Measurements from ENCODE around the gene C6orf47.

C6orf47 gene

GRCh38 chr6:31614684-31615578 is 45.6 kb downstream of the C6orf47 start, which contains the start of gene AIF1:
TSS of gene AIF1 (plus strand) at chr6:31615234. CDS start at chr6:31615330, 96 bp downstream.
- TF ChIP-seq CTCF (conservative IDR thresholded peaks at IDR 0.05), result no peak
- TF ChIP-seq ZFX (IDR thresholded peaks at IDR 0.05), result no peak
- H3K27ac ChIP-seq, result no peak within 1 kb of the TSS

GRCh38 chr6:31614075-31614619 is 46.4 kb downstream of the C6orf47 start:
- no peak overlapping the region for H3K27ac ChIP-seq
- TF ChIP-seq ZFX (IDR thresholded peaks at IDR 0.05) (no peak), CTCF (conservative IDR thresholded peaks at IDR 0.05) (no peak)

- TF ChIP-seq CTCF (conservative IDR thresholded peaks at IDR 0.05) (no peak), ZFX (IDR thresholded peaks at IDR 0.05) (no peak)
Observed at GRCh38 chr6:31610968-31611367, 49.6 kb downstream of the C6orf47 start.

GRCh38 chr6:31609519-31610406 is 50.8 kb downstream of the C6orf47 start:
- H3K27ac ChIP-seq, result no peak overlapping the region
- TF ChIP-seq CTCF (conservative IDR thresholded peaks at IDR 0.05), result no peak
- no peak for TF ChIP-seq ZFX (IDR thresholded peaks at IDR 0.05)

More at GRCh38 chr6:31610968-31611367, 49.6 kb downstream of the C6orf47 start:
- no peak overlapping the region for H3K27ac ChIP-seq

Data from C4-2B (cell line).